Measurements from ENCODE around the gene ICAM1. TPM values are rescaled to one million over a fixed set of nuclear protein-coding genes. Genes with fewer than 3 reads are reported as not detected.

ICAM1 gene
- total and polyA plus RNA-seq, 2 of the 13 experiments (the other 11 are each of a cell fraction or from before 2014, with no cell fraction given), result 37.9 to 98.4 TPM

- TF ChIP-seq SRSF1 (optimal IDR thresholded peaks at IDR 0.05; ENCODE audit: low read depth, low read length) (no peak), GLI4 (CRISPR knock-in tag; IDR thresholded peaks at IDR 0.05; ENCODE audit: borderline replicate concordance) (no peak), EEA1 (CRISPR knock-in tag; IDR thresholded peaks at IDR 0.05; ENCODE audit: borderline replicate concordance) (no peak; the same call in 1 of the 2 replicates), TSC22D2 (CRISPR knock-in tag; IDR thresholded peaks at IDR 0.05; ENCODE audit: borderline replicate concordance) (no peak), NFIB (CRISPR knock-in tag; IDR thresholded peaks at IDR 0.05; ENCODE audit: borderline replicate concordance) (no peak), MLXIP (CRISPR knock-in tag; IDR thresholded peaks at IDR 0.05; ENCODE audit: borderline replicate concordance) (no peak), MTA1 (CRISPR knock-in tag; IDR thresholded peaks at IDR 0.05; ENCODE audit: borderline replicate concordance) (no peak), ZBTB10 (CRISPR knock-in tag; IDR thresholded peaks at IDR 0.05; ENCODE audit: borderline replicate concordance) (no peak), ZNF10 (CRISPR knock-in tag; IDR thresholded peaks at IDR 0.05; ENCODE audit: borderline replicate concordance, low read depth) (no peak), ZNF430 (CRISPR knock-in tag; IDR thresholded peaks at IDR 0.05) (no peak), TBX3 (IDR thresholded peaks at IDR 0.05; ENCODE audit: borderline replicate concordance) (no peak), U2AF1 (optimal IDR thresholded peaks at IDR 0.05; ENCODE audit: low read depth, low read length) (no peak), GATAD1 (CRISPR knock-in tag; IDR thresholded peaks at IDR 0.05) (no peak), TEAD2 (CRISPR knock-in tag; IDR thresholded peaks at IDR 0.05) (no peak), THAP11 (CRISPR knock-in tag; IDR thresholded peaks at IDR 0.05) (peak; percentile 24; the same call in 1 of the 2 replicates), POLR2A (IDR thresholded peaks at IDR 0.05; ENCODE audit: insufficient read depth in 1 of 2, low read depth in 2 of 2, low read length in 2 of 2) (peak; percentile 44 to 79; a peak in 3 of 4 replicates), NRL (CRISPR knock-in tag; IDR thresholded peaks at IDR 0.05; ENCODE audit: borderline replicate concordance) (no peak), GLMP (CRISPR knock-in tag; IDR thresholded peaks at IDR 0.05; ENCODE audit: borderline replicate concordance) (no peak)
- TF ChIP-seq, protein P1, sequence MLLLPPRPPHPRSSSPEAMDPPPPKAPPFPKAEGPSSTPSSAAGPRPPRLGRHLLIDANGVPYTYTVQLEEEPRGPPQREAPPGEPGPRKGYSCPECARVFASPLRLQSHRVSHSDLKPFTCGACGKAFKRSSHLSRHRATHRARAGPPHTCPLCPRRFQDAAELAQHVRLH (CRISPR knock-in tag; IDR thresholded peaks at IDR 0.05; ENCODE audit: borderline replicate concordance, low read depth), result 0 out of 2 replicates have a peak, but pooled peaks have one; percentile 23
- TF ChIP-seq, protein P2, sequence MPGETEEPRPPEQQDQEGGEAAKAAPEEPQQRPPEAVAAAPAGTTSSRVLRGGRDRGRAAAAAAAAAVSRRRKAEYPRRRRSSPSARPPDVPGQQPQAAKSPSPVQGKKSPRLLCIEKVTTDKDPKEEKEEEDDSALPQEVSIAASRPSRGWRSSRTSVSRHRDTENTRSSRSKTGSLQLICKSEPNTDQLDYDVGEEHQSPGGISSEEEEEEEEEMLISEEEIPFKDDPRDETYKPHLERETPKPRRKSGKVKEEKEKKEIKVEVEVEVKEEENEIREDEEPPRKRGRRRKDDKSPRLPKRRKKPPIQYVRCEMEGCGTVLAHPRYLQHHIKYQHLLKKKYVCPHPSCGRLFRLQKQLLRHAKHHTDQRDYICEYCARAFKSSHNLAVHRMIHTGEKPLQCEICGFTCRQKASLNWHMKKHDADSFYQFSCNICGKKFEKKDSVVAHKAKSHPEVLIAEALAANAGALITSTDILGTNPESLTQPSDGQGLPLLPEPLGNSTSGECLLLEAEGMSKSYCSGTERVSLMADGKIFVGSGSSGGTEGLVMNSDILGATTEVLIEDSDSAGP (CRISPR knock-in tag; IDR thresholded peaks at IDR 0.05; ENCODE audit: borderline replicate concordance), result no peak
Observed at GRCh38 chr19:10332158-10332964, 61.4 kb downstream of the ICAM1 start (continued).

Measured in HepG2 (cell line).